NCI-H446 treated with DMSO at 0.1 percent for 48 hours (cell line): ENCODE results near the gene PHF13.

Experiments used
- DNase-seq: peaks from one replicate; lab custom pipeline; 2025; lab: John Stamatoyannopoulos, UW

Gene PHF13

DNA sequence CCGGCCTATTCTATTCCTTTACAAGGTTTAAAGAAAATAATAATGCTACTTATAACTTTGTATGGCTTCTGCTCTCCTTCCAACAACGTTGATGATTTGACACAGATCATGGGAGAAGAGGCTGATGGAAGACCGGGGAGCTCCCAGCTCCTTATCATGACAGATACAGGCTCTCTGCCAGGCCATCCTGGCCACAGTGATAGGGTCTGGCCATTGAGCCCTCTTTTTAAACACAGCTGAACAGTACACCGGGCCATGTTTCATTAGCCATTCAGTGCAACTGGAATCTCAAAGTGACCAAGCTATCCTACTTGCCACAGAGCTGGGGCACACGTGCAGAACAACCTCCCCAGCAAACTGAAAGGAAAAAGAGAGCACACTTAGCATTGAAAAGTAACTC, 53.2 kb downstream of the PHF13 start:
- no peak for DNase-seq

DNA sequence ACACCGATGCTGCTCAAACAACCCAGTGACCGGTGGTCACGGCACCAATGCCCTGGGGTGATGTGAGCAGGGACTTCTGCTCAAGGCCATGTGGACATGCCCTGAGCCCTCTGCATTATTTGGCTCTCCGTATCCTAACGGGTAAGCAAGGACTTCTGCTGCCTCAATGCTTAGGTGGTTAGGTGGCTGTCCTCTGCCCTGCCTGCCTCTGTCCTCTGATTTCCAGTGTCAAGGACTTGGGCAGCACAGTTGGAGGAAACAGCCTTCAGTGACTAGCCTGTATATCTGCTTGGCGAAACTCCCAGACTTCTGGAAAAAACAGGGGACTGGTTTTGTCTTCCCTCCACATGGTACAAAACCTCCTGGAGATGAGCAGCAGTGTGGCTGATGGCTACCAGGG, 53.6 kb downstream of the PHF13 start:
- no peak for DNase-seq

DNA sequence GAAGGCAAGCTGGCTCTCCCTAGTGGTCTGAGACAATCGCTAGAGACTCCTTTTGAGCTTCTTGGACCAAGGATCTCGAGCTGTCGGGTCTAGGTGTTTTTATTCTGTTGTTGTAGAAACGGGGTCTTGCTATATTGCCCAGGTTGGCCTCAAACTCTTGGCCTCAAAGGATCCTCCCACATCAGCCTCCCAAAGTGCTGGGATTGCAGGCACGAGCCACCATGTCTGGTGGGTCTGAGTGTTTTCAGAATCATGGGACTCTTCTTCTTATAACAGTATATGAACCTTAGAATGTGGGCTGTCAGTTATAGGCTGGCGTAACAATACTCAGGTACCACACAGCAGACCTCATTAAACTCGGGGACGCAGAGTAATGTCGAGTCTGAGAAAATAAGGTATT, 55.0 kb downstream of the PHF13 start:
- DNase-seq, result no peak

DNA sequence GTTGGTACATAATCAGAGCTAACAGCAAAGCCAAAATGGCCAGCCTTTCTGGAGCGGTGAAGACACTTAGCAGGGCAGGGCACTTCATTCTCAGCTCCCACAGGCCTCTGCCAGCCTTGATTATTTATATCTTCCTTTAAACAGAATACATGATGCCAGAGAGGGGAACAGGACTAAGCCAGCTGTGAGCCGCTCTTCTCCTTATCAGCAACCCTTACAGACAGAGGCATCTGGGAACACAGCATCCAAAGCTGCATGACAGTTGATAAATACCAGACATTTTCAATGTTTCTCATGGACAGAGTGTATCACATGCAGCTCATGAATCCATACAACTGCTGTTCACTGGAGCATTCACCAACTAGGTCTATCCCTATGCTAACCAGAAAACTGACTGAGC, 59.0 kb downstream of the PHF13 start:
- no peak for DNase-seq
